Caki2 (cell line): ENCODE results near the gene NR2E1. TPM values are rescaled to one million over a fixed set of nuclear protein-coding genes. Genes with fewer than 3 reads are reported as not detected.

Experiments used
- DNase-seq: peaks from one replicate; pipeline ENCODE4 v3.0.0-alpha.2; 2015; ENCODE audit warnings: low read depth
- in situ Hi-C: cut with HindIII; loops from 2 replicates; pipeline ENCODE4 v1.10.0; 2016; ENCODE audit warnings: low sequenced_read_pairs, low pct_unique_long_range_greater_than_20kb, mixed read lengths
- total RNA-seq: library from RNA; depleted of rRNA; stranded (reverse); fragments of >200 nt; shearing (Covaris generic); gene quantifications from 2 replicates; pipeline ENCODE4 v1.2.3, GENCODE V29; 2014; ENCODE audit warnings: low replicate concordance

NR2E1 gene
- total RNA-seq, 1 experiment from 2014 or later = not detected

DNA sequence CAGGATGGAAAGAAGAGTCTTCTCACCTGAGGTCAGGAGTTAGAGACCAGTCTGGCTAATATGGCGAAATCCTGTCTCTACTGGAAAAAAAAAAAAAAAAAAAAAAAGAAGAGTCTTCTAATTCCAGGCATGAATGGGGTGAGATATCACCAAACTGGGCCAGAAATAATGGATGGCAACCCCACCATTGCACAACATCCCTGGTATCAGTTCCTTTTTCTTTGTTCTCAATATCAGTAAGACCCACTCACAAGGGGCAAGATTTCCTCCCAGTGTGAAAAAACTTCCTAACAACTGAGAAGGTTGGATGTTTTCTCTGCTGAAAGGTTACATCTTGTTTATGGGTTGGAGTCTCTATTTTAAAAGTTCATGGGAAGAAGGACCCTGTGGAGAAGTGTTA lies 23.6 kb upstream of the NR2E1 start:
- in situ Hi-C loops = no loop called here
- DNase-seq = no peak

DNA sequence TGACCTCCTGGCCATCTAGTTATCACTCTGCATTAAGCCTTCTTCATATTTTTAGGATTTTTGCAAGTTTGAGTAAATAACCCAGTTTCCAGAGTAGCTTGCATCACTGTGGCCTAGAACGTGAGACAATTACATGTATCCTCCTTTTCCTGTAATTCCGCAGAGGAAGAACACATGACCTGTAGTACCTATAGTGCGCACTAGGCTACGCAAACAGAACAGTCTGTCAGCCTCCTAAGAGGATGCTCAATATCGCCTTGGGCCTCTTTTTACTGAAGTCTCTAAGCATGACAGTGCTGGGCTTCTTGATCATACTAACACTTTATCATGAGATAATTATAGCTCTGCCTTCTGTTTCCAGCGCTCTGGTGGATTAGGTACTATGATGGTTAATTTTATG lies 20.2 kb upstream of the NR2E1 start:
- in situ Hi-C loops = no loop called here
- DNase-seq = no peak

DNA sequence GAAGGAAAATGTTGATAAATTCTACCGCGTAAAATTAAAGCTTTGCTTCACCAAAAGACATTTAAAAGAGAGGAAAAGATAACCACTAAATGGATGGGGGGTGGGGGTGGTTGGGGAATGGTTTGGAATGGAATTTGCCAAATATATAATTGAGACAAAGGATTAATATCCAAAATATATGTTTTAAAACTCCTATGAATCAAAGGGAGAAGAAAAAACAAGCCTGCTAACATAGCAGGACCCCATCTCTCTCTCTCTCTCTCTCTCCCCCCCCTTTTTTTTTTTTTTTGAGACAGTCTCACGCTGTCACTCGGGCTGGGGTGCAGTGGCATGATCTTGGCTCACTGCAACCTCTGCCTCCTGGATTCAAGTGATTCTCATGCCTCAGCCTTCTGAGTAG lies 13.4 kb upstream of the NR2E1 start:
- in situ Hi-C loops = no loop called here
- DNase-seq = no peak

- in situ Hi-C loops = no loop called here
- no peak for DNase-seq
These were observed 9.5 kb upstream of the NR2E1 start for GRCh38 chr6:108156180-108156937.

DNA sequence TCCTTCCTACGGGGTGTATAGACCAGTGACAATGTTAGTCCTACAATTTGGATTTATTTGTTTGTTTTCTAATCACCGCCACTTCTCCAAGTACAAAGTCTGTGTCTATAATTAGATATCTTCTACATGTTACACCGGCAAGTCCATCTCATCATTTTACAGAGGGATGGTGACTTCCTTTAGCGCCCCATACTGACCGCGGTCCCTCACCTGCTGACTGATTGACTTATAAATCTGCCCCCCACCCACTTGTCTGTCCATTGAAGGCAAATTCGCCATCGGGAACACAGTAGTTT lies 8.9 kb upstream of the NR2E1 start:
- in situ Hi-C loops = no loop called here
- no peak for DNase-seq

GRCh38 chr6:108157234-108157980 lies 8.4 kb upstream of the NR2E1 start:
- in situ Hi-C loops = no loop called here
- no peak for DNase-seq

- in situ Hi-C loops = no loop called here
- DNase-seq = no peak
These were observed 7.8 kb upstream of the NR2E1 start for GRCh38 chr6:108157981-108158525.

DNA sequence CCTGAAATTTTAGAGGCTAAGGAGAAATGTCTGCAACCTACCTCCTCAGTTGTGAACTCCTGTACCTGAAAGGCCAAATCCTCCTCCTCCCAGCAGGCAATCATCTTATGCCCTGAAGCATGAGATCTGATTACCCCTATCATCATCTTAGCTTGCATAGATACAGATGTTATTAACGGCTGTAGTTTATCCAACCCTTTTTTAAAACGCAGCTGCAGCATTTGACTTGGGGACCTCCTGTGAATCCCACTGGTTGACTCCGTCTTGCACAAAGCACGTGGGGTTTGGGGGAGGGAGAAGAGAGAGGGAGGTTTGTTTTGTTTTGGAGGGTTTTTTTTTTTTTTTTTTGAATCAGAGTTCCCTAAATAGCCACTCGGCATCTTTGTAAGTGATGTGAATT lies 5.8 kb upstream of the NR2E1 start:
- no peak for DNase-seq
- in situ Hi-C loops = no loop called here

DNA sequence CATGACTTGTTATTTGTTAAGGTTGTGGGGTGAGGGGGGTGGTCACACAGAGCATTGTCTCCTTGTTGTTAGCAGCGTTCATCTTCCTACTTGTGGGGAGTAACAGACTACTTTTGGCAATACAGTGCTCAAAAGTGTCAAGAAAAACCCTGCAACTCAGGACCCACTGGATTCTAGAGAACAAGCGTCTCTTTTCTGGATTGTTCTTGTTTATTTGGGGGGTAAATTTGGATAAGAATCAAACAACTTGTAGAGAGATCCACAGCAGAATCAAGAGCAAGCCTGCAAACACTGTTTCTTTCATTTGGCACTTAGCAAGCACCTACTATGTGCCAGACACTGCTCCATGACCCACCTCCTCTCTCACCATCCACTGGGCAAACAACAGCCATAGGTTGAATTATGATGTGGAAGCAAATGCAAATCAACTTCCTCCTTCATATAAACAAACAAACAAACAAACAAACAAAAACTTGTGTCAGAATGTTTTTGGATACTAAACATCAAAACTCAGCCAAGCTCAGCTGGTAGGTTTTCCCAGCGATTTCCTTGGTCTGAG lies 4.0 kb upstream of the NR2E1 start:
- in situ Hi-C loops = no loop called here
- no peak for DNase-seq

- in situ Hi-C loops = no loop called here
- no peak for DNase-seq
These were observed 2.6 kb upstream of the NR2E1 start for GRCh38 chr6:108163267-108163643.

DNA sequence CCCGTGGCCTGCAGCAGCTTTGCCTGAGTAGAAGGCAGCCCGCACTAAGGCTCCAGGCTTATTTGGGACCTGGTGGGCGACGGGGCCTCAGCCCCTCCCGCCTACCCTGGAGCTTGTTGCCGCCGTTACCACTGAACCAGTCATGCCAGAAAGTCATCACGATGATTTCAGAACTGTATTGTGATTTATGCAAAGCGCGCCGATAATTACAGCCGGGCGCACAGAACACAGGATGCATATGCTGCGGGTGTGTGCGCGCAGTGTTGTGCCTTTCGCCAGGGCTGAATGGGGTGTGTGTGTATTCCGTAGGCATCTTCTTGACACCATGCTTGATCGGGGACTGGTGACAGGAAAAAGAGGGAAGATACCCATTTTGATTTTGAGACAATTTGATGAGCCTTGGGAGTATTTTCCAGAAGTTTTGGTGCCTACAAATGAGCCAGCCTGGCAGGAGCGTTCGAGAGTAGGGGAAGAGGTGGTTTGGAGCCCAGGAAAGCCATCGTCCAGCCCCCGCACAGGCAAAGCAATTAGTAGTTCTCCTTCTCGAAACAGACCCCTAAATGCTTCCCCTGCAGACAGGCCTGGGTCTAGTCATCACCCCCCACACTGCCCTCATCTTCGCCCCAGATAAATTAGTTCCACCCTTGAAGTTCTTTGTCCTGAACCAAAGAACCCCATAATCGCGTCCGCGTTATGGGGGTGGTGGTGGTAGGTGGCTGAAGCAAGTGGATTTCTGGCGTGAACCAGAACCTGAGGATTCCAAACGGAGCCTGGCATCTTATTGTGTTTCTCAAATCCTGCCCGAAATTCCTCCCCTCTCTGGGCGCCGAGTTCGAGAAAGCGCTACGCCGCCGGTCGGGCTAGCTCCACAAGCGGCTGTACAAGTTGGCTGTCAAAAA lies 1.9 kb upstream of the NR2E1 start:
- in situ Hi-C loops = no loop called here
- DNase-seq = no peak

DNA sequence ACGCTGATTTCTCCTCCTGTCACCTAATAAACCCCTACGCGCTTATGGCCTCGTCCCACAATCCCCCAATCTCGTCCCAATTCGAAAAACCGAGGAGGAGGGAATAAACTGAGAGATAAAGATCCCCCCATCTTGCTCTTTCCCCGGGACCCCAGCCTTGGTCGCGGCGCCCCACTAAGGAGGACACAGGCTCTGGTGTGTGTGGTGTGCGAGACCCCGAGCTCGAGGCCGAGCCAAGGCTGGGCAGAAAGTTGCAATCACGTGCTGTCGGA lies 1.3 kb upstream of the NR2E1 start:
- in situ Hi-C loops = no loop called here
- no peak for DNase-seq

- in situ Hi-C loops = no loop called here
- no peak for DNase-seq
These were observed 761 bp upstream of the NR2E1 start for GRCh38 chr6:108164815-108165706.

DNA sequence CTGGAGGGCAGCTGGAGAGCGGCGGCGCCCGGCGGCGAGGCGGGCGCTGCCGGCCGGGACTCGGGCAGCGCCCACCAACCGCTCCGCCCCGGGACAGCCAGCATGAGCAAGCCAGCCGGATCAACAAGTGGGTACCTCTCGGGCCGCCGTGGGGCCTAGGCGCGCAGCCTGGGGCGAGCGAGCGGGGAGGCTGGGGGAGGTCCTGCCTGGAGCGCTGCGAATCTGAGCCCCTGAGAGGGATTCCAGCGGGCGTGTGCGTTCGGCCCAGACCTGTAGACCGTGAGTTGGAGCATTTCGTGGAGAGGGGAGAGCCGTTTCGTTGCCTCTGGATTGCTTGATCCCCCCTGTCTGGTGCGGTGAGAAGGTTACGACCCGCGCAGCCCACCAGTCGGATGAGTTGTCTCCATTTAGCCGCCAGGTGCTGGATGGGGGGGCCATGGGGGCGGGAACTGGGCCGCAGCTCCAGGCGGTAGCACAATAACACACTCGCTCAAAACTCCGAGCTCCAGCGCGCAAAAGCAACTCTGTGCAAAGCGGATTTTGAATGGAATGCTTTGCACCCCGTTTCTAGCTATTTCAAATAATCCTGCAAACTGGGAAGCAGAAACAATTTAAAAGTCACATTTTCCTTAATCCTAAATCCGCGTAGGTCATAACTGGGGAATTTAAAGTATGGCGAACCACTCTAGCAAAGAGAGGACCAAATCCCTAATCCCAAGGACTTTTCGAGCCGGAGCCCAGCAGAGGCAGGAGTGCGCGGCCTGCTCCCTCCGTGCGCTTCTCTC lies 1.0 kb downstream of the NR2E1 start:
- in situ Hi-C loops = no loop called here
- no peak for DNase-seq

DNA sequence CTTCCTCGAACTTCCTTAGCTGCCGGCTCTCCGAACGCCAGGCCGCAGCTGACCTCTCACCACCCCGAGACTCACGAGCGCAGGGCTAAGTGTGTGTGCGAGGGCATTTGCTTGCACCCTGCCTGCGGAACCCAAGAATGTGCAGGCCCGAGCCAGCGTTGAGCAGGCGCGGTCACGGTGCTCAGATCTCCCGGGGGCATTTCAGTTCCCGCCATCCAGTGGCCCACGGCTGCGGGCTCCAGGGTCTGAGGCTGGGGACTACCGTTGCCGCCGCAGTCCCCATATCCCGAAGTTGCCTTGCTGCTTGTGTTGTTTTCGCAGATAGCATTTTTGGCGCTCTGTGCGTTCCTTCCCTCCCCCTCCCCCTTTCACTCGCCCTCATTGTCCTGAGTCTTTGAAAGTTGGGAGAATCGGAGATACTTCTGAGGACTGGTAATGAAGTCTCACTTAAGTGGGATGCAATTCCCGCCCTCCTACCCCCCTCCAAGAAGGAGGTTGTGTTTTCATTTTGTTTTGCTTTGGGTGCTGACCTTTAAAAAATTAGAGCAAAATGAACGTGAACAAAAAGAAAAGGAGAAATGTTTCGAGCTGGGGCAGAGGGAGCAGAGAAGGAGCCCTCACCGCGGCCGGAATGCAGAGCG lies 1.7 kb downstream of the NR2E1 start:
- no peak for DNase-seq
- in situ Hi-C loops = no loop called here

- no peak for DNase-seq
- in situ Hi-C loops = no loop called here
These were observed 2.3 kb downstream of the NR2E1 start for GRCh38 chr6:108168090-108168463.
